H1 (cell line): ENCODE data around the gene GNB3. TPM values are rescaled to one million over a fixed set of nuclear protein-coding genes. Genes with fewer than 3 reads are reported as not detected.

ENCODE experiments used
- CTCF ChIA-PET: fragments of 300-600 bp; sonication (Branson Sonifier 250); formaldehyde crosslinking; loops from one replicate; lab custom pipeline; 2021; ENCODE audit not compliant: partially characterized antibody; lab: Charles Lee
- POLR2A ChIA-PET: fragments of 300-600 bp; sonication (Branson Sonifier 250); formaldehyde crosslinking; loops from one replicate; lab custom pipeline; 2021; ENCODE audit warnings: inconsistent platforms; ENCODE audit not compliant: partially characterized antibody; lab: Charles Lee
- DNase-seq, 2 experiments: peaks; one replicate each; pipeline versions ENCODE4 v3.0.0 to v3.0.0-alpha.2; 2010 to 2022; ENCODE audit warnings: low spot score in 2 of 2, low read depth in 1 of 2, mixed read lengths in 1 of 2
- FAIRE-seq: peaks from 2 replicates; lab custom pipeline; 2011; peaks lifted over from hg19 to GRCh38; lab: Jason Lieb, UNC
- H2AFZ ChIP-seq: 2 replicates; pipeline ENCODE4 v1.8.1; 2012; ENCODE audit warnings: low read length, inconsistent platforms
- H2AK5ac ChIP-seq: 2 replicates; pipeline ENCODE4 v1.6.1; 2013; ENCODE audit warnings: low read depth, low read length
- H2BK120ac ChIP-seq: replicated peaks from 2 replicates; pipeline ENCODE3; 2013; ENCODE audit warnings: low read depth, low read length, inconsistent platforms
- H2BK12ac ChIP-seq: 2 replicates; pipeline ENCODE4 v1.6.1; 2013; ENCODE audit warnings: low read depth, low read length
- H2BK15ac ChIP-seq: 2 replicates; pipeline ENCODE4 v1.6.1; 2013; ENCODE audit warnings: low read length
- H2BK20ac ChIP-seq: 2 replicates; pipeline ENCODE4 v1.6.1; 2013; ENCODE audit warnings: low read length
- H2BK5ac ChIP-seq: 2 replicates; pipeline ENCODE4 v1.6.1; 2013; ENCODE audit warnings: low read depth, low read length
- H3K14ac ChIP-seq: 2 replicates; pipeline ENCODE4 v1.6.1; 2013; ENCODE audit warnings: inconsistent platforms; ENCODE audit not compliant: insufficient read length
- H3K18ac ChIP-seq: 2 replicates; pipeline ENCODE4 v1.6.1; 2013; ENCODE audit warnings: low read length; ENCODE audit errors: extremely low read depth
- H3K23ac ChIP-seq: 2 replicates; pipeline ENCODE4 v1.6.1; 2013; ENCODE audit warnings: inconsistent platforms; ENCODE audit not compliant: insufficient read length
- H3K23me2 ChIP-seq: 2 replicates; pipeline ENCODE4 v1.6.1; 2013; ENCODE audit warnings: low read depth, low read length
- H3K27ac ChIP-seq: 2 replicates; pipeline ENCODE4 v1.6.1; 2011; ENCODE audit warnings: low read depth, low read length, inconsistent platforms
- H3K27me3 ChIP-seq, 4 experiments: replicated peaks in 1 of 4; 1 replicate in 1 of 4; 2 replicates in 3 of 4; pipeline versions ENCODE4 v1.6.1 to v1.8.1; 2011 to 2013; ENCODE audit warnings: low read length in 3 of 4, mild to moderate bottlenecking in 3 of 4, inconsistent platforms in 2 of 4, mixed read lengths in 2 of 4, moderate library complexity in 1 of 4; ENCODE audit not compliant: control insufficient read depth in 3 of 4, insufficient read depth in 3 of 4; ENCODE audit errors: extremely low read depth in 1 of 4
- H3K36me3 ChIP-seq, 4 experiments: 2 replicates each; pipeline versions ENCODE4 v1.6.1 to v1.8.1; 2011 to 2013; ENCODE audit warnings: mild to moderate bottlenecking in 4 of 4, low read length in 3 of 4, moderate library complexity in 2 of 4, control low read depth in 1 of 4, inconsistent platforms in 1 of 4; ENCODE audit not compliant: insufficient read depth in 4 of 4, control insufficient read depth in 2 of 4
- H3K4ac ChIP-seq: replicated peaks from 2 replicates; pipeline ENCODE3; 2013; ENCODE audit warnings: low read length, low read depth, mixed read lengths, inconsistent platforms; ENCODE audit not compliant: insufficient read length
- H3K4me1 ChIP-seq, 4 experiments: replicated peaks in 1 of 4; 1 replicate in 1 of 4; 2 replicates in 3 of 4; pipeline versions ENCODE4 v1.6.1 to v1.8.1; 2011 to 2013; ENCODE audit warnings: low read length in 3 of 4, inconsistent platforms in 2 of 4, mixed read lengths in 1 of 4; ENCODE audit not compliant: insufficient read depth in 4 of 4, control insufficient read depth in 3 of 4
- H3K4me2 ChIP-seq, 2 experiments: 2 replicates each; pipeline versions ENCODE4 v1.6.1 to v1.8.1; 2011 to 2013; ENCODE audit warnings: low read depth in 2 of 2, low read length in 2 of 2, control low read depth in 1 of 2, inconsistent platforms in 1 of 2, mild to moderate bottlenecking in 1 of 2; ENCODE audit not compliant: insufficient read depth in 1 of 2
- H3K4me3 ChIP-seq, 4 experiments: fragments of 200-600, 300-600 bp in 1 of 4; sonication (generic), shearing (Covaris generic), sonication (Bioruptor Twin) in 1 of 4; 2 replicates each; pipeline versions ENCODE4 v1.5.1 to v1.8.1; 2011 to 2016; ENCODE audit warnings: low read length in 4 of 4, low read depth in 3 of 4, control low read depth in 2 of 4, inconsistent platforms in 2 of 4, mild to moderate bottlenecking in 2 of 4, mixed read lengths in 1 of 4, moderate library complexity in 1 of 4; ENCODE audit not compliant: insufficient read depth in 2 of 4; ENCODE audit errors: extremely low read depth in 1 of 4
- H3K56ac ChIP-seq: replicated peaks from 2 replicates; pipeline ENCODE3; 2013; ENCODE audit warnings: low read depth, mild to moderate bottlenecking, mixed read lengths, low read length, inconsistent platforms; ENCODE audit not compliant: insufficient read length
- H3K79me1 ChIP-seq: 2 replicates; pipeline ENCODE4 v1.6.1; 2013; ENCODE audit warnings: low read depth, low read length, control low read depth
- H3K79me2 ChIP-seq, 2 experiments: 2 replicates each; pipeline versions ENCODE4 v1.6.1 to v1.8.1; 2012 to 2013; ENCODE audit warnings: low read length in 2 of 2, mild to moderate bottlenecking in 2 of 2, inconsistent platforms in 1 of 2; ENCODE audit not compliant: insufficient read depth in 2 of 2, control insufficient read depth in 1 of 2
- H3K9ac ChIP-seq, 4 experiments: replicated peaks in 1 of 4; 1 replicate in 1 of 4; 2 replicates in 3 of 4; pipeline versions ENCODE4 v1.6.1 to v1.8.1; 2011 to 2013; ENCODE audit warnings: low read depth in 3 of 4, low read length in 3 of 4, control low read depth in 2 of 4, mild to moderate bottlenecking in 2 of 4, moderate library complexity in 2 of 4, inconsistent platforms in 1 of 4; ENCODE audit errors: extremely low read depth in 1 of 4
- H3K9me3 ChIP-seq, 2 experiments: 2 replicates each; pipeline versions ENCODE4 v1.6.1 to v1.8.1; 2012 to 2013; ENCODE audit warnings: mild to moderate bottlenecking in 2 of 2, moderate library complexity in 2 of 2, control low read depth in 1 of 2, inconsistent platforms in 1 of 2, low read depth in 1 of 2, low read length in 1 of 2, mixed read lengths in 1 of 2; ENCODE audit not compliant: insufficient read depth in 2 of 2
- H4K20me1 ChIP-seq, 2 experiments: replicated peaks in 1 of 2; 2 replicates each; pipeline versions ENCODE3 to v1.8.1; 2011 to 2013; ENCODE audit warnings: inconsistent platforms in 2 of 2, low read length in 2 of 2, mild to moderate bottlenecking in 1 of 2; ENCODE audit not compliant: insufficient read depth in 2 of 2, control insufficient read depth in 1 of 2
- H4K5ac ChIP-seq: 2 replicates; pipeline ENCODE4 v1.6.1; 2013; ENCODE audit warnings: low read length, low read depth, mixed read lengths, inconsistent platforms; ENCODE audit not compliant: insufficient read length
- H4K8ac ChIP-seq: 2 replicates; pipeline ENCODE4 v1.8.0; 2013; ENCODE audit warnings: mild to moderate bottlenecking, moderate library complexity, low read length, inconsistent platforms; ENCODE audit not compliant: insufficient read depth; ENCODE audit errors: extremely low read depth
- H4K91ac ChIP-seq: replicated peaks from 2 replicates; pipeline ENCODE3; 2013; ENCODE audit warnings: low read length, mixed read lengths, inconsistent platforms; ENCODE audit not compliant: insufficient read length
- ATF3 ChIP-seq: IDR thresholded peaks from 2 replicates; pipeline ENCODE4 v1.6.1; 2011; ENCODE audit warnings: low read depth, mild to moderate bottlenecking, low read length; ENCODE audit not compliant: insufficient read depth
- CEBPB ChIP-seq: IDR thresholded peaks from 2 replicates; pipeline ENCODE4 v1.6.1; 2012; ENCODE audit warnings: low read depth, low read length
- HDAC6 ChIP-seq: IDR thresholded peaks from one replicate; pipeline ENCODE4 v1.7.1; 2012; ENCODE audit warnings: low read depth, mild to moderate bottlenecking, inconsistent platforms, low read length, moderate library complexity
- WGBS, 2 experiments: shearing (Covaris generic) in 1 of 2; methylation state at CpG; one replicate each; pipeline versions ENCODE4 v1.1.6 to v1.1.7; 2013 to 2015; ENCODE audit warnings: low lambda C conversion rate in 2 of 2, mixed read lengths in 2 of 2, inconsistent platforms in 1 of 2, low coverage in 1 of 2, missing lambda C conversion rate in 1 of 2; ENCODE audit not compliant: insufficient replicate concordance in 2 of 2, insufficient coverage in 1 of 2, insufficient read length in 1 of 2; ENCODE audit errors: extremely low coverage in 1 of 2, missing lambda C conversion rate in 1 of 2; 5-methylcytosine and 5-hydroxymethylcytosine counted together
- polyA plus RNA-seq, 7 experiments: library from polyadenylated mRNA; depleted of rRNA in 3 of 7; stranded (reverse) in 5 of 7; unstranded in 2 of 7; fragments of >200 nt in 5 of 7; fragments of 200-250 nt in 2 of 7; gene quantifications; 1 replicate in 5 of 7; 2 replicates in 1 of 7; 4 replicates in 1 of 7; pipeline versions ENCODE4 v1.2.1 to v1.2.3, GENCODE V29; 2011 to 2013; ENCODE audit warnings: missing spikeins in 2 of 7, mixed read lengths in 2 of 7
- total RNA-seq: library from RNA; stranded (reverse); fragmentation: NEBNext Ultra II Directional; extraction: Animal tissue kit (Norgen Biotek cat#: 25700); gene quantifications from 2 replicates; pipeline ENCODE4 v1.2.1, GENCODE V29; 2021

The GNB3 gene
- total and polyA plus RNA-seq, 2 of the 8 experiments (the other 6 are each of a cell fraction or from before 2014, with no cell fraction given), result 9.9 TPM

GRCh38 chr12:6863033-6863432 is 22.3 kb downstream of the GNB3 start:
- no peak overlapping the region for H3K9ac ChIP-seq
- peaks cover under 1 to 2% of the 10 kb centered on the region in 2 experiments for H4K20me1 ChIP-seq
- H3K18ac ChIP-seq, result no peak overlapping the region
- ChIA-PET POLR2A (interaction anchor here (14.9 to 18.9 kb wide), 2 partner anchors 18 to 77 kb away, joined by 442 to 588 read pairs; partner anchors contain the start of genes C12orf57, CDCA3, GNB3 and RNU7-1), CTCF (interaction anchor here (0.8 to 2.1 kb wide), 2 partner anchors 10 to 15 kb away, joined by 3 to 7 read pairs; no protein-coding TSS in a partner anchor)
- H3K27ac ChIP-seq, result no peak overlapping the region
- no peak overlapping the region; the same call in 1 of the 2 replicates for H4K8ac ChIP-seq
- FAIRE-seq (no peak), DNase-seq (no peak)
- H2BK5ac ChIP-seq, result no peak overlapping the region
- H3K4me3 ChIP-seq, result no peak overlapping the region
- no peaks in the 10 kb centered on the region; the same call in 1 of the 2 replicates for H3K79me1 ChIP-seq
- H3K4me2 ChIP-seq, result no peak overlapping the region
- no peak overlapping the region for H2BK12ac ChIP-seq
- no peak overlapping the region for H4K91ac ChIP-seq
- TF ChIP-seq CEBPB (no peak), HDAC6 (no peak), ATF3 (no peak)
- 93% methylated on average over 11 of the region's 11 CpGs; no CpG with 5 or more reads in 1 of the 2 experiments for WGBS, 2 experiments
- peaks cover 0 to 7% of the 10 kb centered on the region in 2 experiments; a peak in 2 of 4 replicates for H3K79me2 ChIP-seq
- no peak overlapping the region for H4K5ac ChIP-seq
- peaks cover 5 to 16% (median 11%) of the 10 kb centered on the region in 4 experiments for H3K4me1 ChIP-seq
- no peak overlapping the region for H2AK5ac ChIP-seq
- H2BK120ac ChIP-seq, result no peak overlapping the region
- H3K4ac ChIP-seq, result no peak overlapping the region
- H3K23ac ChIP-seq, result no peak overlapping the region
- H2AFZ ChIP-seq, result no peak overlapping the region
- peaks cover 25 to 61% (median 50%) of the 10 kb centered on the region in 4 experiments for H3K36me3 ChIP-seq
- peaks cover 5% of the 10 kb centered on the region; the same call in 1 of the 2 replicates for H3K23me2 ChIP-seq
- H3K9me3 ChIP-seq, result no peaks in the 10 kb centered on the region
- H3K56ac ChIP-seq, result no peak overlapping the region
- no peaks in the 10 kb centered on the region for H3K27me3 ChIP-seq
- H3K14ac ChIP-seq, result no peak overlapping the region
- H2BK20ac ChIP-seq, result no peak overlapping the region
- H2BK15ac ChIP-seq, result no peak overlapping the region
